K562 (cell line): ENCODE measurements around the gene MFF. TPM values are rescaled to one million over a fixed set of nuclear protein-coding genes. Genes with fewer than 3 reads are reported as not detected.

Experiments used
- FOXK2 ChIP-seq, 2 experiments: fragments of 450-650 bp; IDR thresholded peaks in 1 of 2; conservative IDR thresholded peaks in 1 of 2; 2 replicates each; pipeline ENCODE4 v1.6.1; 2016; ENCODE audit warnings: low read depth in 2 of 2, mild to moderate bottlenecking in 1 of 2
- SIX5 ChIP-seq, 2 experiments: IDR thresholded peaks; 2 replicates each; pipeline ENCODE4 v1.6.1; 2011; ENCODE audit warnings: low read length in 2 of 2, borderline replicate concordance in 1 of 2, low read depth in 1 of 2, mild to moderate bottlenecking in 1 of 2, moderate library complexity in 1 of 2; ENCODE audit not compliant: insufficient read depth in 1 of 2
- polyA plus RNA-seq, 8 experiments: library from polyadenylated mRNA; depleted of rRNA in 4 of 8; stranded (reverse) in 5 of 8; unstranded in 3 of 8; fragments of >200 nt; fragmentation: Nextera tagmentation in 2 of 8; fragmentation: Illumina TruSeq in 1 of 8; extraction: Ambion mirVana in 2 of 8; extraction: Trizol in 1 of 8; gene quantifications; 2 replicates each; pipeline versions ENCODE4 v1.2.1 to v1.2.3, GENCODE V29; 2011 to 2014; ENCODE audit warnings: inconsistent platforms in 1 of 8, missing spikeins in 1 of 8
- total RNA-seq, 7 experiments: library from RNA; depleted of rRNA in 6 of 7; stranded (reverse); fragments of >200 nt in 6 of 7; fragmentation: Illumina TruSeq in 2 of 7; extraction: Trizol in 2 of 7; gene quantifications; 2 replicates each; pipeline versions ENCODE4 v1.2.1 to v1.2.3, GENCODE V29; 2011 to 2021; ENCODE audit warnings: low replicate concordance in 1 of 7
- TF ChIP-seq, protein P1 (sequence below), 2 experiments: fragments of 450-650 bp in 1 of 2; sonication (generic) in 1 of 2; formaldehyde crosslinking in 1 of 2; IDR thresholded peaks; 2 replicates each; pipeline versions ENCODE4 v1.7.1 to v1.9.0; 2016 to 2022; ENCODE audit warnings: inconsistent platforms in 1 of 2, mild to moderate bottlenecking in 1 of 2, missing genetic modification reagents in 1 of 2
- TF ChIP-seq, protein P2 (sequence below): sonication (generic); formaldehyde crosslinking; IDR thresholded peaks from 2 replicates; pipeline ENCODE4 v1.8.0; 2023; ENCODE audit warnings: mild to moderate bottlenecking, missing genetic modification reagents
- TF ChIP-seq, protein P3 (sequence below), 2 experiments: fragments of 450-650 bp; conservative IDR thresholded peaks; 2 replicates each; pipeline ENCODE4 v1.6.1; 2017; ENCODE audit warnings: mild to moderate bottlenecking in 2 of 2, moderate library complexity in 2 of 2
- TF ChIP-seq, protein P4 (sequence below): fragments of 450-650 bp; IDR thresholded peaks from 2 replicates; pipeline ENCODE4 v1.6.1; 2016; ENCODE audit warnings: antibody characterized with exemption
- TF ChIP-seq, protein P5 (sequence below): fragments of 450-650 bp; IDR thresholded peaks from 2 replicates; pipeline ENCODE4 v1.7.1; 2018; ENCODE audit warnings: mild to moderate bottlenecking, low read depth; ENCODE audit not compliant: partially characterized antibody

The MFF gene
- total and polyA plus RNA-seq, 9 of the 15 experiments (the other 6 are each of a cell fraction or from before 2014, with no cell fraction given) = 9.4 to 75.4 (median 55.7) TPM

DNA sequence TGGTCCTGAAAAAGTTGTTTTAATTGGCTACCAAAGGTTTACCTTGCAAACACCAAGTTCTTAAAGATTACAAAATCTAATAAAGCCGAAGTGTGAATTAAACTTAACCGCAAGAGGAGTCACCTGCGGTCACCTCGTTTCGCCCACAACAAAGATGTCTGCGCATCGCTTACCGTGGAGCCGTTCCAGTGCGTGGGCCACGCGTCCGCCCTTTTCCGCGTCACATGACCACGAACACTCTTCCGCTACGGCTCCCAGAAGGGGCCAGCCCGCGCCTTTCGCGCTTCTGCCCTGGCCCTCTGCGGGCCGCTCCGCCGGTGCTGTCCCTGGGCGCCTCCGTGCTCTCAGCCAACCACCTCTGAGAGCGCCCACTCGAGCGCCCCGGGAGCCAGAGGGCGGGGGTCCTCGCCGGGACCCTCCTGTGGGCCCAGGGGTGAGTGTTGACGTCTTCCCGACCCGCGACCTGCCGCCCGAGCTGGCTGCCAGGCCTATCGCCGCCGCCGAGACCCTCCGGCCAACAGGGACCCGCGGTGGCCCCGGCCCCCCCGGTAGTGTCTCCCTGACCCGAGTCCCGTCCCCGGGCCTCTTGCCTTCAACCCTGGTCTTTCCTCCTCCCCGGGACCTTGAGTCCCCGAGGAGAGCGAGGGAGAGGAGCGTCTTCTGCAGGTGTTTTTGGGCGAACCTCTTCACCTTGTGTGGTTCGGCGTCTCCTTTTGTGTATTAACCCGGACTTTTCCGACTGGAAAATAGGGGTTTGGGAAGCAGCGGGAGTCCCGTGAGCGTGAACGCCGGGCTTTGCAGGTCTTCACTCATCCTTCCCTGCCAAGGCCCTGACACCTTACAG, at the start of gene MFF (continued):
- TF ChIP-seq, protein P1, sequence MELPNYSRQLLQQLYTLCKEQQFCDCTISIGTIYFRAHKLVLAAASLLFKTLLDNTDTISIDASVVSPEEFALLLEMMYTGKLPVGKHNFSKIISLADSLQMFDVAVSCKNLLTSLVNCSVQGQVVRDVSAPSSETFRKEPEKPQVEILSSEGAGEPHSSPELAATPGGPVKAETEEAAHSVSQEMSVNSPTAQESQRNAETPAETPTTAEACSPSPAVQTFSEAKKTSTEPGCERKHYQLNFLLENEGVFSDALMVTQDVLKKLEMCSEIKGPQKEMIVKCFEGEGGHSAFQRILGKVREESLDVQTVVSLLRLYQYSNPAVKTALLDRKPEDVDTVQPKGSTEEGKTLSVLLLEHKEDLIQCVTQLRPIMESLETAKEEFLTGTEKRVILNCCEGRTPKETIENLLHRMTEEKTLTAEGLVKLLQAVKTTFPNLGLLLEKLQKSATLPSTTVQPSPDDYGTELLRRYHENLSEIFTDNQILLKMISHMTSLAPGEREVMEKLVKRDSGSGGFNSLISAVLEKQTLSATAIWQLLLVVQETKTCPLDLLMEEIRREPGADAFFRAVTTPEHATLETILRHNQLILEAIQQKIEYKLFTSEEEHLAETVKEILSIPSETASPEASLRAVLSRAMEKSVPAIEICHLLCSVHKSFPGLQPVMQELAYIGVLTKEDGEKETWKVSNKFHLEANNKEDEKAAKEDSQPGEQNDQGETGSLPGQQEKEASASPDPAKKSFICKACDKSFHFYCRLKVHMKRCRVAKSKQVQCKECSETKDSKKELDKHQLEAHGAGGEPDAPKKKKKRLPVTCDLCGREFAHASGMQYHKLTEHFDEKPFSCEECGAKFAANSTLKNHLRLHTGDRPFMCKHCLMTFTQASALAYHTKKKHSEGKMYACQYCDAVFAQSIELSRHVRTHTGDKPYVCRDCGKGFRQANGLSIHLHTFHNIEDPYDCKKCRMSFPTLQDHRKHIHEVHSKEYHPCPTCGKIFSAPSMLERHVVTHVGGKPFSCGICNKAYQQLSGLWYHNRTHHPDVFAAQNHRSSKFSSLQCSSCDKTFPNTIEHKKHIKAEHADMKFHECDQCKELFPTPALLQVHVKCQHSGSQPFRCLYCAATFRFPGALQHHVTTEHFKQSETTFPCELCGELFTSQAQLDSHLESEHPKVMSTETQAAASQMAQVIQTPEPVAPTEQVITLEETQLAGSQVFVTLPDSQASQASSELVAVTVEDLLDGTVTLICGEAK (IDR thresholded peaks at IDR 0.05) = peak; percentile 59
- TF ChIP-seq, protein P1 (CRISPR knock-in tag; IDR thresholded peaks at IDR 0.05) = no peak
- TF ChIP-seq, protein P2, sequence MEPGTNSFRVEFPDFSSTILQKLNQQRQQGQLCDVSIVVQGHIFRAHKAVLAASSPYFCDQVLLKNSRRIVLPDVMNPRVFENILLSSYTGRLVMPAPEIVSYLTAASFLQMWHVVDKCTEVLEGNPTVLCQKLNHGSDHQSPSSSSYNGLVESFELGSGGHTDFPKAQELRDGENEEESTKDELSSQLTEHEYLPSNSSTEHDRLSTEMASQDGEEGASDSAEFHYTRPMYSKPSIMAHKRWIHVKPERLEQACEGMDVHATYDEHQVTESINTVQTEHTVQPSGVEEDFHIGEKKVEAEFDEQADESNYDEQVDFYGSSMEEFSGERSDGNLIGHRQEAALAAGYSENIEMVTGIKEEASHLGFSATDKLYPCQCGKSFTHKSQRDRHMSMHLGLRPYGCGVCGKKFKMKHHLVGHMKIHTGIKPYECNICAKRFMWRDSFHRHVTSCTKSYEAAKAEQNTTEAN = peak; percentile 70; the same call in 1 of the 2 replicates
- TF ChIP-seq, protein P3, sequence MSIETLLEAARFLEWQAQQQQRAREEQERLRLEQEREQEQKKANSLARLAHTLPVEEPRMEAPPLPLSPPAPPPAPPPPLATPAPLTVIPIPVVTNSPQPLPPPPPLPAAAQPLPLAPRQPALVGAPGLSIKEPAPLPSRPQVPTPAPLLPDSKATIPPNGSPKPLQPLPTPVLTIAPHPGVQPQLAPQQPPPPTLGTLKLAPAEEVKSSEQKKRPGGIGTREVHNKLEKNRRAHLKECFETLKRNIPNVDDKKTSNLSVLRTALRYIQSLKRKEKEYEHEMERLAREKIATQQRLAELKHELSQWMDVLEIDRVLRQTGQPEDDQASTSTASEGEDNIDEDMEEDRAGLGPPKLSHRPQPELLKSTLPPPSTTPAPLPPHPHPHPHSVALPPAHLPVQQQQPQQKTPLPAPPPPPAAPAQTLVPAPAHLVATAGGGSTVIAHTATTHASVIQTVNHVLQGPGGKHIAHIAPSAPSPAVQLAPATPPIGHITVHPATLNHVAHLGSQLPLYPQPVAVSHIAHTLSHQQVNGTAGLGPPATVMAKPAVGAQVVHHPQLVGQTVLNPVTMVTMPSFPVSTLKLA (conservative IDR thresholded peaks at IDR 0.05) = peak; percentile 61 to 79
- TF ChIP-seq, protein P4, sequence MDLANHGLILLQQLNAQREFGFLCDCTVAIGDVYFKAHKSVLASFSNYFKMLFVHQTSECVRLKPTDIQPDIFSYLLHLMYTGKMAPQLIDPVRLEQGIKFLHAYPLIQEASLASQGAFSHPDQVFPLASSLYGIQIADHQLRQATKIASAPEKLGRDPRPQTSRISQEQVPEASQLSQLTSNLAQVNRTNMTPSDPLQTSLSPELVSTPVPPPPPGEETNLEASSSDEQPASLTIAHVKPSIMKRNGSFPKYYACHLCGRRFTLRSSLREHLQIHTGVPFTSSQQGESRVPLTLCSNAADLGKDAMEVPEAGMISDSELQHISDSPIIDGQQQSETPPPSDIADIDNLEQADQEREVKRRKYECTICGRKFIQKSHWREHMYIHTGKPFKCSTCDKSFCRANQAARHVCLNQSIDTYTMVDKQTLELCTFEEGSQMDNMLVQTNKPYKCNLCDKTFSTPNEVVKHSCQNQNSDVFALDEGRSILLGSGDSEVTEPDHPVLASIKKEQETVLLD = no peak
- TF ChIP-seq, protein P5, sequence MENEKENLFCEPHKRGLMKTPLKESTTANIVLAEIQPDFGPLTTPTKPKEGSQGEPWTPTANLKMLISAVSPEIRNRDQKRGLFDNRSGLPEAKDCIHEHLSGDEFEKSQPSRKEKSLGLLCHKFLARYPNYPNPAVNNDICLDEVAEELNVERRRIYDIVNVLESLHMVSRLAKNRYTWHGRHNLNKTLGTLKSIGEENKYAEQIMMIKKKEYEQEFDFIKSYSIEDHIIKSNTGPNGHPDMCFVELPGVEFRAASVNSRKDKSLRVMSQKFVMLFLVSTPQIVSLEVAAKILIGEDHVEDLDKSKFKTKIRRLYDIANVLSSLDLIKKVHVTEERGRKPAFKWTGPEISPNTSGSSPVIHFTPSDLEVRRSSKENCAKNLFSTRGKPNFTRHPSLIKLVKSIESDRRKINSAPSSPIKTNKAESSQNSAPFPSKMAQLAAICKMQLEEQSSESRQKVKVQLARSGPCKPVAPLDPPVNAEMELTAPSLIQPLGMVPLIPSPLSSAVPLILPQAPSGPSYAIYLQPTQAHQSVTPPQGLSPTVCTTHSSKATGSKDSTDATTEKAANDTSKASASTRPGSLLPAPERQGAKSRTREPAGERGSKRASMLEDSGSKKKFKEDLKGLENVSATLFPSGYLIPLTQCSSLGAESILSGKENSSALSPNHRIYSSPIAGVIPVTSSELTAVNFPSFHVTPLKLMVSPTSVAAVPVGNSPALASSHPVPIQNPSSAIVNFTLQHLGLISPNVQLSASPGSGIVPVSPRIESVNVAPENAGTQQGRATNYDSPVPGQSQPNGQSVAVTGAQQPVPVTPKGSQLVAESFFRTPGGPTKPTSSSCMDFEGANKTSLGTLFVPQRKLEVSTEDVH = peak; percentile 78
- TF ChIP-seq SIX5 (IDR thresholded peaks at IDR 0.05; ENCODE audit: borderline replicate concordance in 1 of 2, insufficient read depth in 1 of 2, low read depth in 1 of 2, low read length in 2 of 2) = peak; percentile 43 to 49; a peak in 3 of 4 replicates
- peak in 1 of 2 experiments; percentile 36; a peak in 1 of 4 replicates for TF ChIP-seq FOXK2 (conservative IDR thresholded peaks at IDR 0.05 in 1 of 2, IDR thresholded peaks at IDR 0.05 in 1 of 2; ENCODE audit: low read depth in 2 of 2)
